ENCODE measurements around the gene AMY1B. TPM values are rescaled to one million over a fixed set of nuclear protein-coding genes. Genes with fewer than 3 reads are reported as not detected.
"Not testable (repeated sequence)": the region's sequence is repeated elsewhere in the genome, so short reads cannot be mapped to it uniquely, and the experiment has no call there.

AMY1B gene
- total and polyA plus RNA-seq, 5 donors: not detected

GRCh38 chr1:103676335-103676734 is 19.7 kb downstream of the AMY1B start:
- H3K27ac ChIP-seq (ENCODE audit: low read length); ATAC-seq; H3K9me3 ChIP-seq (ENCODE audit: control insufficient read depth, low read length); H3K4me3 ChIP-seq (ENCODE audit: low read length); DNase-seq; H3K27me3 ChIP-seq (ENCODE audit: control insufficient read depth, insufficient read depth); H3K4me1 ChIP-seq (ENCODE audit: control insufficient read depth, insufficient read depth, low read length); intact Hi-C loops (cut with DNase I): not testable (repeated sequence)
- no CpG with 5 or more reads among the region's 3 CpGs for WGBS

- H3K27ac ChIP-seq (ENCODE audit: low read length); H3K9me3 ChIP-seq (ENCODE audit: control insufficient read depth, low read length); DNase-seq; H3K4me3 ChIP-seq (ENCODE audit: low read length); H3K4me1 ChIP-seq (ENCODE audit: control insufficient read depth, insufficient read depth, low read length); ATAC-seq; H3K27me3 ChIP-seq (ENCODE audit: control insufficient read depth, insufficient read depth); intact Hi-C loops (cut with DNase I): not testable (repeated sequence)
- WGBS: no CpG with 5 or more reads among the region's 5 CpGs
Measured at GRCh38 chr1:103655460-103655859, 40.5 kb downstream of the AMY1B start, which contains the start of gene AMY1A. AMY1A (plus strand) TSS chr1:103655760; CDS start chr1:103656331, 571 bp downstream.

GRCh38 chr1:103654133-103654532 is 41.9 kb downstream of the AMY1B start:
- DNase-seq; H3K27me3 ChIP-seq (ENCODE audit: control insufficient read depth, insufficient read depth); H3K4me3 ChIP-seq (ENCODE audit: low read length); H3K9me3 ChIP-seq (ENCODE audit: control insufficient read depth, low read length); intact Hi-C loops (cut with DNase I); H3K4me1 ChIP-seq (ENCODE audit: control insufficient read depth, insufficient read depth, low read length); H3K27ac ChIP-seq (ENCODE audit: low read length): not testable (repeated sequence)
- peak in 1 of 2 donors; percentile 28 for ATAC-seq
- WGBS: no CpG with 5 or more reads among the region's 6 CpGs

DNA sequence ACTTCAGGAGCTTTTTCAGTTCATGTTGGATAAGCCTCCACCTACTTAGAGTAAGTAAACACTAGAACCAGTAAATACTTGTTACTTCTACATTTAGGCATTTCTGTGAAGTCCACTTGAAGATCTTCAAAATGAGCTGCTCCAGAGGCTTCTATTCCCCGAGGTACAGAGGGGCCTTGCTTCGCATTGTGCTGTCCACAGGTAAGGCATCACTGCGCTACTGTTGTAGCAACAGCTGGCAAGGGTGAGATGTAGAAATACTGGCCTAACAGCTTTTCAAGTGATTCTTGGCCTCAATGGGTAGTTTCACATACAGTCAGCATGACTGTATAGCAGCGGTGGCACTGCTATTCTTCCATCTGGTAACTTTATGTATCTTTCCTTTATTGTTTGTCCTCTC is 45.1 kb downstream of the AMY1B start:
- intact Hi-C loops (cut with DNase I); H3K4me1 ChIP-seq (ENCODE audit: control insufficient read depth, insufficient read depth, low read length); H3K9me3 ChIP-seq (ENCODE audit: control insufficient read depth, low read length); H3K4me3 ChIP-seq (ENCODE audit: low read length); H3K27ac ChIP-seq (ENCODE audit: low read length); ATAC-seq; DNase-seq; H3K27me3 ChIP-seq (ENCODE audit: control insufficient read depth, insufficient read depth): not testable (repeated sequence)
- no CpG with 5 or more reads among the region's 4 CpGs for WGBS

DNA sequence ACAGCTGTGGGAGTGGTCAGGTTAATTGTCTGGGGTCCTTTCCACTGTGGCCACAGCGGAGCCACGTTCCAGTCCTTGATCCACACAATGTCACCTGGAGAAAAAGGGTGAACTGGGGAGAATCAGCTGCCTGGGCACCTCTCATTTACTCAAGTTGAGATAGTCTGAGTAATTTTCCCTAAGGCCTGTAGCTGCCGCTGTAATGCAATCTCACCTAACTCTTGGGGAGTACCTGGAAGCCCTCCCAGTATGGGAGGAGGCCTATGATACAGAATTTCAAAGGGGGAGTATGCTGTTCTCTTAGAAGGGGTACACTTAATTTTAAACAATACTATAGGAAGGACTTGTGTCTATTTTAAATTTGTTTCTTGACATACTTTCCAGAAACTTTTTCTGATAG is 45.7 kb downstream of the AMY1B start:
- DNase-seq; H3K4me1 ChIP-seq (ENCODE audit: control insufficient read depth, insufficient read depth, low read length); H3K9me3 ChIP-seq (ENCODE audit: control insufficient read depth, low read length); H3K27ac ChIP-seq (ENCODE audit: low read length); H3K4me3 ChIP-seq (ENCODE audit: low read length); intact Hi-C loops (cut with DNase I); ATAC-seq; H3K27me3 ChIP-seq (ENCODE audit: control insufficient read depth, insufficient read depth): not testable (repeated sequence)
- no CpG with 5 or more reads among the region's 3 CpGs for WGBS

- H3K27me3 ChIP-seq (ENCODE audit: control insufficient read depth, insufficient read depth); intact Hi-C loops (cut with DNase I); H3K4me3 ChIP-seq (ENCODE audit: low read length); H3K4me1 ChIP-seq (ENCODE audit: control insufficient read depth, insufficient read depth, low read length); H3K27ac ChIP-seq (ENCODE audit: low read length); H3K9me3 ChIP-seq (ENCODE audit: control insufficient read depth, low read length); DNase-seq; ATAC-seq: not testable (repeated sequence)
- WGBS: no CpG with 5 or more reads among the region's 3 CpGs
Measured at GRCh38 chr1:103643908-103644307, 52.1 kb downstream of the AMY1B start.

DNA sequence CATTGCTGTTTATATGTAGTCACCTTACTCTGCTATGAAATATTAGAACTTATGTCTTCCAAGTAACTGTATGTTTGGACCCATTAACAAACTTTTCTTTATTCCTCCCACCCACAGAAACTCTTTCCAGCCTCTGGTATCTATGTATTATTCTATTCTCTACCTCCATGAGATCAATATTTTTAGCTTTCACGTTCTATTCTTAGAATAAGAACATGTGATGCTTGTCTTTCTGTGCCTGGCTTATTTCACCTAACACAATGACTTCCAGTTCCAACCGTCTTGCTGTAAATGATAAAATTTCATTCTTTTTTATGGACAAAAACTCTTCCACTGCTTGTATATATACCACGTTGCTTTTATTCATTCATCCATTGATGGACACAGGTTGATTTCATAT is 54.8 kb downstream of the AMY1B start:
- DNase-seq; H3K4me3 ChIP-seq (ENCODE audit: low read length); H3K27me3 ChIP-seq (ENCODE audit: control insufficient read depth, insufficient read depth); ATAC-seq; H3K9me3 ChIP-seq (ENCODE audit: control insufficient read depth, low read length); H3K27ac ChIP-seq (ENCODE audit: low read length); intact Hi-C loops (cut with DNase I); H3K4me1 ChIP-seq (ENCODE audit: control insufficient read depth, insufficient read depth, low read length): not testable (repeated sequence)
- WGBS: no CpG with 5 or more reads among the region's 3 CpGs

Other genes starting within 250 kb of the AMY1B start
- gene RNPC3, start 170.5 kb downstream of the AMY1B start, total RNA-seq: 10 to 100 TPM; 23.9 to 31.7 (median 27.0) TPM
- gene RNPC3, start 170.5 kb downstream of the AMY1B start, polyA plus RNA-seq: 26.9 TPM
- gene AMY2B, start 124.6 kb downstream of the AMY1B start, total RNA-seq: 10 to 100 TPM; 27.4 to 43.7 (median 37.4) TPM
- 20.8 TPM for gene AMY2B, start 124.6 kb downstream of the AMY1B start, polyA plus RNA-seq
- gene AMY2A, start 78.8 kb downstream of the AMY1B start, total RNA-seq: under 1 TPM in 1 of 4 donors, not detected in 3; 0.36 TPM
- gene AMY2A, start 78.8 kb downstream of the AMY1B start, polyA plus RNA-seq: not detected
- not detected for gene AMY1A, start 40.5 kb downstream of the AMY1B start, total RNA-seq
- not detected for gene AMY1A, start 40.5 kb downstream of the AMY1B start, polyA plus RNA-seq
- not detected for gene AMY1C, start 53.7 kb upstream of the AMY1B start, total RNA-seq
- not detected for gene AMY1C, start 53.7 kb upstream of the AMY1B start, polyA plus RNA-seq